HG02763 (cell line): ENCODE measurements around the gene ZNF845.
"Not testable (repeated sequence)": the region's sequence is repeated elsewhere in the genome, so short reads cannot be mapped to it uniquely, and the experiment has no call there.

Experiments used
- ATAC-seq: cut with Tn5 transposase; IDR thresholded peaks from one replicate; pipeline ENCODE4 v1.9.1; 2021; ENCODE audit warnings: mild to moderate bottlenecking, moderate library complexity; ENCODE audit not compliant: unreplicated experiment

The ZNF845 gene

GRCh38 chr19:53333463-53334449 lies at the start of gene ZNF845:
Gene ZNF845, plus strand, starts transcription at chr19:53333749. Its CDS starts 7,559 bp downstream, at chr19:53341308.
- peak; percentile 98 for ATAC-seq

DNA sequence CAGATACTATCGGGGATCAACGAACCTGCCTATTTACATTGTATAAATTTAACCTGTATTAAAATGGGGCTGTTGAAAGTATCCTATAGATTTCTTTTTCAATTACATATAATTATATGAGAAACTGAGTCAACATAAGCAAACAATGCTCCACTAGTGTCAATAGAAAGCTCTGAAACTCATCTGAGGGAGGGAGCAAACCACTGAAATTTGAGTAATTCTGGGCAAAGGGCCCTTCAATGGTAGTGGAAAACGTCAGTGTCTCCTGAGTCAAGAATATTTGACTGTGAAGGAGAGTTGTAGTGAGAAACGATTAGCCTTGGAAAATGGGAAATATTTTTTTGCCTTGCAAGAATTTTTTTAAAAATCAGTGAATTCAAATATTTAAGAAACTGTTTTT lies 48.5 kb upstream of the ZNF845 start:
- no peak for ATAC-seq

GRCh38 chr19:53290758-53291549 lies 42.6 kb upstream of the ZNF845 start:
- ATAC-seq, result no peak

- ATAC-seq, result no peak
Measured at GRCh38 chr19:53294786-53295441, 38.6 kb upstream of the ZNF845 start.

DNA sequence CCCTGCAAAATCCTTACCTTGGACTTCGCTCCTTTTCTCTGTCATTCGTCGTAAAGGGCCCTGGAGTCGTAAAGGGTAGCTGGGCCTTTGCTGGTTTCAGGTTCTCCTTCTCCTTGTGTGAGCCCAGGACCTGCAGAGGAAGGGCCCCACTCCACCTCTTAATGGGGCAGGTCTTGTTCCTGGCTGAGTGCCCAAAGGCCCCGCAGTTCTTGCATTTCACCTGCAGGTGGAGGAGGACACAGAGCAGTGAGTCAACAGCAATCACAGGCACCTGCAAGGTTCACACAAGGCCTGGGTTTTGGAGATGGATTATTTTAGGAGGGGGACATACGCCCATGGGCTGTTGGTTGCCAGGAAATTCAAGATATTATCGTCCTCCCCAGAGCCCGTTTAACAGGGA lies 32.2 kb upstream of the ZNF845 start:
- not testable (repeated sequence) for ATAC-seq

DNA sequence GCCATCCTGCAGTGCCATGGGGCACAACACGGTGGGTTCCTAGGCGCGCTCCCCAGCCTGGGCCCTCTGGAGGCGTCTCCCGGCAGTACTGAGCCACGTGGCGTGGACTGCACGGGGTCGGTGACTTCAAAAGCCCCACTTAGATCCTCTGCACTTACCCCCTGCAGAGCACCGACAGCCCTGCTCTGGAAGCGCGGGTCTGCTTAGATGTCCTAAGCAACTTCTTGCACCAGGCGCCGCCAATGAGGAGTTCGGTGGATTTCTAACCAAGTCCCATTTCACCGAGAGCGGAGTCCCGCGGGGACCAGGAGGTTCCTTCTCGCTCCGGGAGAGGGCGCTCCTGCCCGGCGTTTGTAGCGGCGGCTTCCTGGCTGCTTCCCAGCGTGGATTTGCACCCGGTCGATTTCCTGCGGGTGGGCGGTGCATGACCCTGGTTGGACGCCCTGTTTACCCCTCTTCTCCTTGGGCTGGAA lies 25.2 kb upstream of the ZNF845 start:
- ATAC-seq, result no peak

DNA sequence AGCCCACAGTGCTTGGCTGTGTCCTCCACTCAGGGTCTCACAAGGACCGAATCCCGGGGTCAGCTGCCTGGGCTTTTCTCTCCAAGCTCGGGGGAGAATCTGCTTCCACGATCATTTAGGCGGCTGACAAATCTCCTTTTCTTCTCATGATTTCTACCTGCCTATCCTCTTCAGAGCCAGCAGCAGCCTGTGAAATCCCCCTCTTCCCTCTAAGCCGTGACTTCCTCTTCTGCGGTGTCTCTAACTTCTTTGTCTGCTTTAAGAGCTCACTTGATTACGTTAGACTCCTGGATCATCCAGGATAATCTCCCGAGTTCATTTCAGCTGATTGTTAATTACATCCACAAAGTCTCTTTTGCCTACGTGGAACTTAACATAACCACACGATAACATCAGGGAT lies 22.5 kb upstream of the ZNF845 start:
- no peak for ATAC-seq

DNA sequence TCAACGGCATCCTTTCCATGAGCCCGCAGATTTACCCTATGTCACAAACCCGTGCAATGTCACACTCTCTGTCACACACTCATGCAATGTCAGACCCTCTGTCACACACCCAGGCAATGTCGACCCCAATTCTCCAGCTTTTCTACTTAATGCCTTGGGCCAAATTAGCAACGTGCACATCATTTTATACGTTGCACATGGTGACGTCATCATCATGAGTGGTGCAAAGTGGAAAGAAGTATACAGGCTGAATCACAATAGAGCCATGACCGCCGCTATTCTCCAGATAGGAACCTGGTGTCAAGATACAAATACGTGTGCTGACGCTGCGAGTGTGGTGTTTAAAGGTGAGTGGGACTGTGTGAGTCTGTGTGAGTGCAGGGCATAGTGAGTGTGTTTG lies 21.7 kb upstream of the ZNF845 start:
- ATAC-seq, result no peak

- ATAC-seq, result no peak
Measured at GRCh38 chr19:53328967-53329366, 4.6 kb upstream of the ZNF845 start.

DNA sequence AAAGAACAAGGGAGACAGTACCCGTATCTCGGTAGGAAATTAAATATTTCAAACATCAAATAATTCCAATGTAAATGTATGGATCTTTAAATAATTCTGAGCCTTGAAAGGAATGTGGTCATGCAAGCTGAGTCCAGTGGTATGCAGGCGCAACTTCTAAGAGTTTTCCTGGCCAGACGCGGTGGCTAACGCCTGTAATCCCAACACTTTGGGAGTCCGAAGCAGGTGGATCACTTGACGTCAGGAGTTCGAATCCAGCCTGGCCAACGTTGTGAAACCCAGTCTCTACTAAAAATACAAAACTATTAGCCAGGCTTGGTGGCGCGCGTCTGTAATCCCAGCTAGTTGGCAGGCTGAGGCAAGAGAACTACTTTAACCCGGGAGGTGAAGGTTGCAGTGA lies 1.1 kb upstream of the ZNF845 start:
- no peak for ATAC-seq

- ATAC-seq, result peak; percentile 7
Measured at GRCh38 chr19:53333066-53333462, 485 bp upstream of the ZNF845 start.

- ATAC-seq, result not testable (repeated sequence)
Measured at GRCh38 chr19:53344403-53344802, 10.9 kb downstream of the ZNF845 start.

GRCh38 chr19:53355739-53356138 lies 22.2 kb downstream of the ZNF845 start:
- ATAC-seq, result no peak

DNA sequence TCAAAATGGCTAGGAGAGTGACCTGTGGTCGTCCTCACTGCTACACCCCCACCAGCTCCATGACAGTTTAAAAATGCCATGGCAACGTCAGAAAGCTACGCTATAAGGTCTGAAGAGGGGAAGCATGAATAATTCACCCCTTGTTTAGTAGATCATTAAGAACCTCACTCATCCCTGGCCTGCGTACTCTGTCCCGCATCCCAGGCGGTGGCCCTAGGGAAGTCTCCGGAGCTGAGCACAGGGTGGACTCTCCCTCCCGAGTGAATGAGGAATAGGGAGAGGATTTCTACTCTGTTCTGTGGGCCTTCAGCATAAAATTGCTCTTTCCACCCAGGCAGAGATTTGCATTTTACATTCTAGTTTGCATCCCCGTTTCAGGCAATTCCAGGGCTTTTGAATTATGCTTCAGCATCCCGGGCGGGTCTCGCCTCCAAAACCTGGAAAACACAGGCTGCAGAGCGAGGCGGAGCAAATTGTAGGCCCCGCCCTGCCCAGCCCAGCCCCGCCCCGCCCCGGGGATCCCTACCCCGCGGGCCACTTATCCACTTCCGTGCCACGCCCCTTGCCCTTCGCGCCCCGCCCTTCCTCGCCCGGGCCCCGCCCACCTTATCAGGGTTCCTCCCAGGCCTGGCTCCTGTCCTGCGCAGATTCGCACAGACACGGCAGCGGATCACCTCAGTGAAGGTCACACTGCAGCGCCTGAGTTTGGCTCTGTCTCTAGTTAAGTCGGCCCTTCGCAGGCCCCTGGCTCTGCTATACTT lies 24.5 kb downstream of the ZNF845 start:
- no peak for ATAC-seq

DNA sequence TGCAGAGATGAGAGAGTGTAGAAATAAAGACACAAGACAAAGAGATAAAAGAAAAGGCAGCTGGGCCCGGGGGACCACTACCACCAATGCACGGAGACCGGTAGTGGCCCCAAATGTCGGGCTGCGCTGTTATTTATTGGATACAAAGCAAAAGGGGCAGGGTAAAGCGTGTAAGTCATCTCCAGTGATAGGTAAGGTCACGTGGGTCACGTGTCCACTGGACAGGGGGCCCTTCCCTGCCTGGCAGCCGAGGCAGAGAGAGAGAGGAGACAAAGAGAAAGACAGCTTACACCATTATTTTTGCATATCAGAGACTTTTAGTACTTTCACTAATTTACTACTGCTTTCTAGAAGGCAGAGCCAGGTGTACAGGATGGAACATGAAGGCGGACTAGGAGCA lies 26.5 kb downstream of the ZNF845 start:
- ATAC-seq, result not testable (repeated sequence)

DNA sequence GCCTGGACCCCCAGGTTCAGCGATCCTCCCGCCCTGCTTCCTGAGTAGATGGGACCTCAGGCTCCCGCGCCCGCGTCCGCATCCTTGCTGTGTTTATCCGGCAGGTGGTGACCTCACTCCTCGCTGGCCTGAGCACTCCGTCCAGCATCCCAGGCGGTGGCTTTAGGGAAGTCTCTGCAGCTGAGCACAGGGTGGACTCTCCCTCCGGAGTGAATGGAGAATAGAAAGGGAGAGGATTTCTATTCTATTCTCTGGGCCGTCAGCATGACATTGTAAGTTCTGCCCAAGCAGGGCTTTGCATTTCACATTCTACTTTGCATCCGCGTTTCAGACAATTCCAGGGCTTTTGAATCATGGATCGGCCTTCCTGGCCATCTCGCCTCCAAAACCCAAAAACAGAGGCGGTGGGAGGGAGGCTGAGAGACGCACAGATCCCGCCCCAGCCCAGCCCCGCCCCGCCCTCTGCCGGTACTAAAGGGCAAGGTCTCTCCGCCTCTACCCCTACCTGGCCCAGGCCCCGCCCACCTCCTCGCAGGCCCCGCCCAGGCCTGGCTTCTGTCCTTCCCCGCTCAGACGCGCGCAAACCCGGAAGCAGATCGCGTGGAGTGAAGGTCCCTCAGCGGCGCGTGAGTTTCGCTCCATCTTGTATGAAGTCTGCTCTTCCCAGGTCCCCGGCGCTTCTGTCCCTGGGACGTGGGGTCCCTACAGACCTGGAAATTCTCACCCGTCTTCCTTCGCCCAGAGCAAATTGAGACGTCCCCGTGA lies 31.8 kb downstream of the ZNF845 start, which contains the start of gene ZNF525:
Gene ZNF525 (plus strand): TSS at position 572 of the 765 bp plus-strand sequence. CDS start 6,577 bp downstream, outside the sequence.
- ATAC-seq, result peak; percentile 97

- peak; percentile 40 for ATAC-seq
Measured at GRCh38 chr19:53365899-53366493, 32.4 kb downstream of the ZNF845 start.

GRCh38 chr19:53372196-53372595 lies 38.6 kb downstream of the ZNF845 start:
- no peak for ATAC-seq

- ATAC-seq, result no peak
Measured at GRCh38 chr19:53374288-53374687, 40.7 kb downstream of the ZNF845 start.
